ENCODE measurements around the gene ZFP91.

The ZFP91 gene

GRCh38 chr11:58591659-58592058 lies 12.8 kb downstream of the ZFP91 start:
- DNase-seq, result no peak

- DNase-seq, result no peak
Observed at GRCh38 chr11:58592760-58593472, 14.1 kb downstream of the ZFP91 start.

GRCh38 chr11:58594826-58595225 lies 16.0 kb downstream of the ZFP91 start:
- DNase-seq, result no peak

GRCh38 chr11:58596621-58597020 lies 17.8 kb downstream of the ZFP91 start:
- no peak for DNase-seq

GRCh38 chr11:58597486-58598144 lies 18.8 kb downstream of the ZFP91 start:
- no peak for DNase-seq

- DNase-seq, result no peak
Observed at GRCh38 chr11:58600510-58600909, 21.6 kb downstream of the ZFP91 start.

- DNase-seq, result no peak
Observed at GRCh38 chr11:58606930-58607714, 28.3 kb downstream of the ZFP91 start.

GRCh38 chr11:58608331-58608730 lies 29.5 kb downstream of the ZFP91 start:
- no peak for DNase-seq

- no peak for DNase-seq
Observed at GRCh38 chr11:58609723-58610122, 30.9 kb downstream of the ZFP91 start.

- no peak for DNase-seq
Observed at GRCh38 chr11:58613228-58613627, 34.4 kb downstream of the ZFP91 start.

GRCh38 chr11:58615559-58615958 lies 36.7 kb downstream of the ZFP91 start:
- DNase-seq, result no peak

- no peak for DNase-seq
Observed at GRCh38 chr11:58616594-58616993, 37.7 kb downstream of the ZFP91 start.

GRCh38 chr11:58617976-58618557 lies 39.2 kb downstream of the ZFP91 start:
- no peak for DNase-seq

GRCh38 chr11:58621586-58622262 lies 42.9 kb downstream of the ZFP91 start:
- DNase-seq, result no peak

GRCh38 chr11:58622344-58622743 lies 43.5 kb downstream of the ZFP91 start, which contains the start of gene CNTF:
TSS of gene CNTF (plus strand) at chr11:58622665. CDS start at chr11:58622753, 88 bp downstream.
- DNase-seq, result no peak

GRCh38 chr11:58625086-58625485 lies 46.2 kb downstream of the ZFP91 start:
- no peak for DNase-seq

- no peak for DNase-seq
Observed at GRCh38 chr11:58625826-58626460, 47.1 kb downstream of the ZFP91 start.

- DNase-seq, result no peak
Observed at GRCh38 chr11:58626934-58627483, 48.1 kb downstream of the ZFP91 start.

GRCh38 chr11:58628446-58628845 lies 49.6 kb downstream of the ZFP91 start:
- DNase-seq, result no peak

- peak; percentile 32 for DNase-seq
Observed at GRCh38 chr11:58629857-58630256, 51.0 kb downstream of the ZFP91 start.

GRCh38 chr11:58631378-58631777 lies 52.5 kb downstream of the ZFP91 start:
- no peak for DNase-seq

- no peak for DNase-seq
Observed at GRCh38 chr11:58632510-58632909, 53.6 kb downstream of the ZFP91 start.

Measured in NCI-H1694 (cell line).